HL-60 (cell line): ENCODE measurements around the gene SH3RF1.

ENCODE experiments used
- GABPA ChIP-seq: IDR thresholded peaks from 2 replicates; pipeline ENCODE4 v1.6.1; 2012; ENCODE audit warnings: low read depth
- POLR2AphosphoS5 ChIP-seq: IDR thresholded peaks from 2 replicates; pipeline ENCODE4 v1.6.1; 2012; ENCODE audit warnings: low read depth
- SPI1 ChIP-seq: IDR thresholded peaks from 2 replicates; pipeline ENCODE4 v1.6.1; 2012; ENCODE audit warnings: low read depth, mild to moderate bottlenecking, borderline replicate concordance
- TF ChIP-seq, protein P1 (sequence below): IDR thresholded peaks from one replicate; pipeline ENCODE4 v1.5.1; 2011; ENCODE audit warnings: low read length, control low read depth, inconsistent platforms; ENCODE audit not compliant: insufficient read depth
- TF ChIP-seq, protein P2 (sequence below): IDR thresholded peaks from 2 replicates; pipeline ENCODE4 v1.6.1; 2012; ENCODE audit warnings: low read depth; ENCODE audit not compliant: insufficient replicate concordance

DNA sequence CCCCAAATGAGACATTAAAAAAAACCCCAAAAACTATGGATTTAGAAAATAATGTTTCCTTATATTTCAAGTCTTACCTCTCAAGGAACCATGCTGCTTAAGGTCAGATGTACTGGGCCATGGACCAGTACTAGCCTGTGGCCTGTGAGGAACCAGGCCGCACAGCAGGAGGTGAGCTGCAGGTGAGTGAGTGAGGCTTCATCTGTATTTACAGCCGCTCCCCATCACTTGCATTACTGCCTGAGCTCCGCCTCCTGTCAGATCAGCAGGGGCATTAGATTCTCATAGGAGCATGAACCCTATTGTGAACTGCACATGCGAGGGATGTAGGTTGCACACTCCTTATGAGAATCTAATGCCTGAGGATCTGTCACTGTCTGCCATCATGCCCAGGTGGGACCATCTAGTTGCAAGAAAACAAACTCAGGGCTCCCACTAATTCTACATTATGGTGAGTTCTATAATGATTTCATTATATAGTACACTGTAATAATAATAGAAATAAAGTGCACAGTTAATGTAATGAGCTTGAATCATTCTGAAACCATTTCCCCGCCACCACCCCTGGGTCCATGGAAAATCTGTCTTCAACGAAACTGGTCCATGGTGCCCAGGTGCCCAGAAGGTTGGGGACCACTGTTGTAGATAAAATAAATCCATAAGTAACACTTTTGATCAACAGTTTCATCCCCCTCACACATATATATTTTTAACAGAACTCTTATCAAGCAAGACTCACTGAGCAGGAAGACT lies 155.4 kb downstream of the SH3RF1 start:
- TF ChIP-seq, protein P1, sequence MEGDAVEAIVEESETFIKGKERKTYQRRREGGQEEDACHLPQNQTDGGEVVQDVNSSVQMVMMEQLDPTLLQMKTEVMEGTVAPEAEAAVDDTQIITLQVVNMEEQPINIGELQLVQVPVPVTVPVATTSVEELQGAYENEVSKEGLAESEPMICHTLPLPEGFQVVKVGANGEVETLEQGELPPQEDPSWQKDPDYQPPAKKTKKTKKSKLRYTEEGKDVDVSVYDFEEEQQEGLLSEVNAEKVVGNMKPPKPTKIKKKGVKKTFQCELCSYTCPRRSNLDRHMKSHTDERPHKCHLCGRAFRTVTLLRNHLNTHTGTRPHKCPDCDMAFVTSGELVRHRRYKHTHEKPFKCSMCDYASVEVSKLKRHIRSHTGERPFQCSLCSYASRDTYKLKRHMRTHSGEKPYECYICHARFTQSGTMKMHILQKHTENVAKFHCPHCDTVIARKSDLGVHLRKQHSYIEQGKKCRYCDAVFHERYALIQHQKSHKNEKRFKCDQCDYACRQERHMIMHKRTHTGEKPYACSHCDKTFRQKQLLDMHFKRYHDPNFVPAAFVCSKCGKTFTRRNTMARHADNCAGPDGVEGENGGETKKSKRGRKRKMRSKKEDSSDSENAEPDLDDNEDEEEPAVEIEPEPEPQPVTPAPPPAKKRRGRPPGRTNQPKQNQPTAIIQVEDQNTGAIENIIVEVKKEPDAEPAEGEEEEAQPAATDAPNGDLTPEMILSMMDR: no peak
- no peak for TF ChIP-seq POLR2AphosphoS5
- TF ChIP-seq GABPA: no peak
- TF ChIP-seq, protein P2, sequence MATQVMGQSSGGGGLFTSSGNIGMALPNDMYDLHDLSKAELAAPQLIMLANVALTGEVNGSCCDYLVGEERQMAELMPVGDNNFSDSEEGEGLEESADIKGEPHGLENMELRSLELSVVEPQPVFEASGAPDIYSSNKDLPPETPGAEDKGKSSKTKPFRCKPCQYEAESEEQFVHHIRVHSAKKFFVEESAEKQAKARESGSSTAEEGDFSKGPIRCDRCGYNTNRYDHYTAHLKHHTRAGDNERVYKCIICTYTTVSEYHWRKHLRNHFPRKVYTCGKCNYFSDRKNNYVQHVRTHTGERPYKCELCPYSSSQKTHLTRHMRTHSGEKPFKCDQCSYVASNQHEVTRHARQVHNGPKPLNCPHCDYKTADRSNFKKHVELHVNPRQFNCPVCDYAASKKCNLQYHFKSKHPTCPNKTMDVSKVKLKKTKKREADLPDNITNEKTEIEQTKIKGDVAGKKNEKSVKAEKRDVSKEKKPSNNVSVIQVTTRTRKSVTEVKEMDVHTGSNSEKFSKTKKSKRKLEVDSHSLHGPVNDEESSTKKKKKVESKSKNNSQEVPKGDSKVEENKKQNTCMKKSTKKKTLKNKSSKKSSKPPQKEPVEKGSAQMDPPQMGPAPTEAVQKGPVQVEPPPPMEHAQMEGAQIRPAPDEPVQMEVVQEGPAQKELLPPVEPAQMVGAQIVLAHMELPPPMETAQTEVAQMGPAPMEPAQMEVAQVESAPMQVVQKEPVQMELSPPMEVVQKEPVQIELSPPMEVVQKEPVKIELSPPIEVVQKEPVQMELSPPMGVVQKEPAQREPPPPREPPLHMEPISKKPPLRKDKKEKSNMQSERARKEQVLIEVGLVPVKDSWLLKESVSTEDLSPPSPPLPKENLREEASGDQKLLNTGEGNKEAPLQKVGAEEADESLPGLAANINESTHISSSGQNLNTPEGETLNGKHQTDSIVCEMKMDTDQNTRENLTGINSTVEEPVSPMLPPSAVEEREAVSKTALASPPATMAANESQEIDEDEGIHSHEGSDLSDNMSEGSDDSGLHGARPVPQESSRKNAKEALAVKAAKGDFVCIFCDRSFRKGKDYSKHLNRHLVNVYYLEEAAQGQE: no peak
- TF ChIP-seq SPI1: no peak
